Lower leg skin (tissue), 3 donors: ENCODE data around the gene PCCA.

ENCODE experiments used
- CTCF ChIP-seq, 3 donors: fragments of 450-650 bp; IDR thresholded peaks; one replicate each; pipeline ENCODE4 v1.5.1; 2016; ENCODE audit warnings: antibody characterized with exemption in 3 of 3, mild to moderate bottlenecking in 3 of 3, moderate library complexity in 2 of 3
- POLR2A ChIP-seq, 2 donors: fragments of 450-650 bp; IDR thresholded peaks; one replicate each; pipeline ENCODE4 v1.6.1; 2016 to 2017; ENCODE audit warnings: antibody characterized with exemption in 2 of 2, mild to moderate bottlenecking in 1 of 2, moderate library complexity in 1 of 2

DNA sequence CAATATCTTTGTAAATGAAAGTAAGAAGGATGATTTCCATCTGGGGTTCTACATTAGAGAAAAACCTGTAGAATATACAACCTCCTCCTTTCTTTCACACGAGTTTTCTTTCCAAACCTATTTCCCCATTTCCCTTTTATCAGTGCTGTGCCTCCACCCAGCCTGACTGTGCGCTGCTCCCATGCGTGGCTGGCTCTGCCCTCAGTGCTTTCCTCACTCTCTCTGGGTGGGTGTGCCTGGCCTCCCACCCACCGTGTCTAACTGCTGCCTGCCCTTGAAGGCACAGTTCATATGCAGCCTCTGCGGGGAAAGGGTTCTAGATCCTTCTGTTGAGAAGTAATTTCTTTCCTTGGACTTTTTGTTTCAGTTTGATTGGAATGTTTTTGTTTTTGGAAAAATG is 70.7 kb downstream of the PCCA start:
- TF ChIP-seq POLR2A (IDR thresholded peaks at IDR 0.05) (no peak), CTCF (IDR thresholded peaks at IDR 0.05) (no peak)
